C4-2B (cell line): ENCODE measurements around the gene GNPTG.

Experiments used
- H3K27ac ChIP-seq: fragments of 450-650 bp; 2 replicates; pipeline ENCODE4 v1.5.1; 2017
- CTCF ChIP-seq: fragments of 450-650 bp; conservative IDR thresholded peaks from 2 replicates; pipeline ENCODE4 v1.5.1; 2017; ENCODE audit warnings: mild to moderate bottlenecking
- ZFX ChIP-seq: fragments of 450-650 bp; IDR thresholded peaks from 2 replicates; pipeline ENCODE4 v1.6.1; 2017

Gene GNPTG

GRCh38 chr16:1322407-1322806 lies 29.3 kb upstream of the GNPTG start:
- TF ChIP-seq ZFX (no peak), CTCF (no peak)
- H3K27ac ChIP-seq: no peak overlapping the region

- no peak overlapping the region for H3K27ac ChIP-seq
- no peak for TF ChIP-seq ZFX
- TF ChIP-seq CTCF: no peak
These were observed 28.2 kb upstream of the GNPTG start for GRCh38 chr16:1323296-1324239.

GRCh38 chr16:1324286-1324826 lies 27.4 kb upstream of the GNPTG start:
- no peak for TF ChIP-seq CTCF
- no peak for TF ChIP-seq ZFX

GRCh38 chr16:1325261-1325660 lies 26.5 kb upstream of the GNPTG start:
- H3K27ac ChIP-seq: no peak overlapping the region

More at GRCh38 chr16:1324286-1324826, 27.4 kb upstream of the GNPTG start:
- H3K27ac ChIP-seq: no peak overlapping the region

GRCh38 chr16:1325673-1326371 lies 25.9 kb upstream of the GNPTG start:
- no peak for TF ChIP-seq ZFX
- TF ChIP-seq CTCF: no peak
- H3K27ac ChIP-seq: no peak overlapping the region

More at GRCh38 chr16:1325261-1325660, 26.5 kb upstream of the GNPTG start:
- no peak for TF ChIP-seq CTCF
- no peak for TF ChIP-seq ZFX

GRCh38 chr16:1326391-1326790 lies 25.3 kb upstream of the GNPTG start:
- no peak for TF ChIP-seq ZFX
- H3K27ac ChIP-seq: no peak overlapping the region

- no peak overlapping the region for H3K27ac ChIP-seq
- TF ChIP-seq ZFX: no peak
- no peak for TF ChIP-seq CTCF
These were observed 24.6 kb upstream of the GNPTG start for GRCh38 chr16:1326946-1327618.
